ENCODE results near the gene FGD6. TPM values are rescaled to one million over a fixed set of nuclear protein-coding genes. Genes with fewer than 3 reads are reported as not detected.

Gene FGD6
- total and polyA plus RNA-seq, 2 of the 4 experiments (the other 2 are of a cell fraction) = 2.6 to 9.5 TPM

DNA sequence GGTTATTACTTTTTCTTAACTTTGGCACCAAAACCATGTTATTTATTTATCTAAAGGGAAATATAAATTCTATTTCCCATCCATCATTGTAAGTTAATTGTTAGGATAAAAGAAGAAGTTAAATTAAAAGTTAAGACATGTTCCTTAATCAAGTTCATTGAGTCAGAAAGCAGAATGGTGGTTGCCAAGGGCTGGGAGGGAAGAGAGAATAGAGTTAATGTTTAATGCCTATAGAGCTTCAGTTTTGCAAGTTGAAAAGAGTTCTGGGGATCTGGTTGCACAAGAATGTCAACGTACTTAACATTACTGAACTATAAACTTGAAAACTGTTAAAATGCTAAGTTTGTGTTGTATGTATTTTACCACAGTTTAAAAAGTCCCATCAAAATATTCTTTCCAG, 80.7 kb downstream of the FGD6 start:
- in situ Hi-C loops (cut with MboI; ENCODE audit: low sequenced_read_pairs) (no loop called here), intact Hi-C loops (cut with micrococcal nuclease) (no loop called here), dilution Hi-C loops (cut with HindIII; ENCODE audit: low sequenced_read_pairs, unreplicated experiment) (no loop called here)
- Histone ChIP-seq H3K79me1 (ENCODE audit: low read depth in 1 of 2, low read length in 2 of 2) (no peaks in the 10 kb centered on the region), H3K4me3 (ENCODE audit: insufficient read depth, low read depth, low read length) (no peak overlapping the region), H3K9me3 (ENCODE audit: control insufficient read depth, insufficient read depth, low read length) (no peaks in the 10 kb centered on the region), H3K14ac (replicated peaks; ENCODE audit: low read depth, low read length) (no peak overlapping the region), H4K5ac (ENCODE audit: low read depth, low read length) (no peak overlapping the region), H3K4ac (ENCODE audit: low read depth, low read length) (no peak overlapping the region), H2BK120ac (ENCODE audit: low read depth, low read length) (no peak overlapping the region), H2BK5ac (ENCODE audit: low read depth, low read length, poor library complexity, severe bottlenecking) (no peak overlapping the region), H3K4me1 (ENCODE audit: control insufficient read depth, insufficient read depth, low read length) (no peaks in the 10 kb centered on the region), H3K56ac (ENCODE audit: extremely low read depth, insufficient read depth, low read length) (no peak overlapping the region), H3K27me3 (ENCODE audit: control insufficient read depth, insufficient read depth, low read length) (no peaks in the 10 kb centered on the region), H2BK15ac (ENCODE audit: low read depth, low read length) (no peak overlapping the region), H3K9ac (ENCODE audit: low read depth, low read length) (no peak overlapping the region), H4K20me1 (ENCODE audit: insufficient read depth, low read length) (no peaks in the 10 kb centered on the region), H3K18ac (ENCODE audit: low read depth, low read length) (no peak overlapping the region), H2AK9ac (replicated peaks; ENCODE audit: low read depth, low read length, poor library complexity) (no peak overlapping the region), H3K9me1 (ENCODE audit: insufficient read depth, low read length) (no peaks in the 10 kb centered on the region), H4K91ac (ENCODE audit: insufficient read depth, low read depth, low read length) (no peak overlapping the region), H2AK5ac (ENCODE audit: low read depth, low read length) (no peak overlapping the region), H4K8ac (ENCODE audit: low read depth in 2 of 2, low read length in 2 of 2) (no peak overlapping the region), H3K23ac (ENCODE audit: low read depth, low read length) (no peak overlapping the region), H3K4me2 (ENCODE audit: low read depth, low read length) (no peak overlapping the region), H2AFZ (replicated peaks; ENCODE audit: low read length, poor library complexity) (no peak overlapping the region), H2BK20ac (ENCODE audit: low read depth, low read length) (no peak overlapping the region), H3K36me3 (ENCODE audit: control insufficient read depth, insufficient read depth, low read length) (peaks cover 12% of the 10 kb centered on the region), H3K27ac (ENCODE audit: insufficient read depth, low read length) (no peak overlapping the region)
- DNase-seq (no peak), ATAC-seq (ENCODE audit: low read depth) (no peak)
- BruUV-seq (replicated peaks) = no TSS peak
- CTCF ChIA-PET = no interaction called here
- no CpG with 5 or more reads among the region's 1 CpG for WGBS, 2 experiments (ENCODE audit: extremely low coverage in 2 of 2, insufficient read length in 1 of 2)
- POLR2A ChIA-PET (ENCODE audit: unreplicated experiment) = no interaction called here
- TF ChIP-seq MAFK (IDR thresholded peaks at IDR 0.05; ENCODE audit: low read depth, low read length) = no peak
- TF ChIP-seq RCOR1 (IDR thresholded peaks at IDR 0.05; ENCODE audit: insufficient replicate concordance, low read length) = no peak
- TF ChIP-seq, protein P1, sequence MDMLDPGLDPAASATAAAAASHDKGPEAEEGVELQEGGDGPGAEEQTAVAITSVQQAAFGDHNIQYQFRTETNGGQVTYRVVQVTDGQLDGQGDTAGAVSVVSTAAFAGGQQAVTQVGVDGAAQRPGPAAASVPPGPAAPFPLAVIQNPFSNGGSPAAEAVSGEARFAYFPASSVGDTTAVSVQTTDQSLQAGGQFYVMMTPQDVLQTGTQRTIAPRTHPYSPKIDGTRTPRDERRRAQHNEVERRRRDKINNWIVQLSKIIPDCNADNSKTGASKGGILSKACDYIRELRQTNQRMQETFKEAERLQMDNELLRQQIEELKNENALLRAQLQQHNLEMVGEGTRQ (IDR thresholded peaks at IDR 0.05; ENCODE audit: low read depth, low read length) = no peak
- TF ChIP-seq SMC3 (IDR thresholded peaks at IDR 0.05; ENCODE audit: low read depth, low read length) = no peak
- no peak for TF ChIP-seq MXI1 (IDR thresholded peaks at IDR 0.05; ENCODE audit: borderline replicate concordance, low read depth, low read length)
- TF ChIP-seq MAZ (IDR thresholded peaks at IDR 0.05; ENCODE audit: borderline replicate concordance, low read depth, low read length) = no peak

Data from IMR-90 (cell line).